ENCODE data around the gene KAT14.
"Not testable (repeated sequence)": the region's sequence is repeated elsewhere in the genome, so short reads cannot be mapped to it uniquely, and the experiment has no call there.

- TF ChIP-seq CTCF (IDR thresholded peaks at IDR 0.05; ENCODE audit: low read depth, low read length, poor library complexity, severe bottlenecking); EZH2phosphoT487 (IDR thresholded peaks at IDR 0.05; ENCODE audit: borderline replicate concordance, low read length): not testable (repeated sequence)
Observed at GRCh38 chr20:18180366-18180765, 42.7 kb downstream of the KAT14 start.
